H1 (cell line): ENCODE data around the gene LYPD4. TPM values are rescaled to one million over a fixed set of nuclear protein-coding genes. Genes with fewer than 3 reads are reported as not detected.

Experiments used
- CTCF ChIA-PET: fragments of 300-600 bp; sonication (Branson Sonifier 250); formaldehyde crosslinking; loops from one replicate; lab custom pipeline; 2021; ENCODE audit not compliant: partially characterized antibody; lab: Charles Lee
- POLR2A ChIA-PET: fragments of 300-600 bp; sonication (Branson Sonifier 250); formaldehyde crosslinking; loops from one replicate; lab custom pipeline; 2021; ENCODE audit warnings: inconsistent platforms; ENCODE audit not compliant: partially characterized antibody; lab: Charles Lee
- DNase-seq, 2 experiments: peaks; one replicate each; pipeline versions ENCODE4 v3.0.0 to v3.0.0-alpha.2; 2010 to 2022; ENCODE audit warnings: low spot score in 2 of 2, low read depth in 1 of 2, mixed read lengths in 1 of 2
- FAIRE-seq: peaks from 2 replicates; lab custom pipeline; 2011; peaks lifted over from hg19 to GRCh38; lab: Jason Lieb, UNC
- H2AFZ ChIP-seq: 2 replicates; pipeline ENCODE4 v1.8.1; 2012; ENCODE audit warnings: low read length, inconsistent platforms
- H2AK5ac ChIP-seq: 2 replicates; pipeline ENCODE4 v1.6.1; 2013; ENCODE audit warnings: low read depth, low read length
- H2BK120ac ChIP-seq: replicated peaks from 2 replicates; pipeline ENCODE3; 2013; ENCODE audit warnings: low read depth, low read length, inconsistent platforms
- H2BK12ac ChIP-seq: 2 replicates; pipeline ENCODE4 v1.6.1; 2013; ENCODE audit warnings: low read depth, low read length
- H2BK15ac ChIP-seq: 2 replicates; pipeline ENCODE4 v1.6.1; 2013; ENCODE audit warnings: low read length
- H2BK20ac ChIP-seq: 2 replicates; pipeline ENCODE4 v1.6.1; 2013; ENCODE audit warnings: low read length
- H2BK5ac ChIP-seq: 2 replicates; pipeline ENCODE4 v1.6.1; 2013; ENCODE audit warnings: low read depth, low read length
- H3K14ac ChIP-seq: 2 replicates; pipeline ENCODE4 v1.6.1; 2013; ENCODE audit warnings: inconsistent platforms; ENCODE audit not compliant: insufficient read length
- H3K18ac ChIP-seq: 2 replicates; pipeline ENCODE4 v1.6.1; 2013; ENCODE audit warnings: low read length; ENCODE audit errors: extremely low read depth
- H3K23ac ChIP-seq: 2 replicates; pipeline ENCODE4 v1.6.1; 2013; ENCODE audit warnings: inconsistent platforms; ENCODE audit not compliant: insufficient read length
- H3K23me2 ChIP-seq: 2 replicates; pipeline ENCODE4 v1.6.1; 2013; ENCODE audit warnings: low read depth, low read length
- H3K27ac ChIP-seq: 2 replicates; pipeline ENCODE4 v1.6.1; 2011; ENCODE audit warnings: low read depth, low read length, inconsistent platforms
- H3K27me3 ChIP-seq, 4 experiments: replicated peaks in 1 of 4; 1 replicate in 1 of 4; 2 replicates in 3 of 4; pipeline versions ENCODE4 v1.6.1 to v1.8.1; 2011 to 2013; ENCODE audit warnings: low read length in 3 of 4, mild to moderate bottlenecking in 3 of 4, inconsistent platforms in 2 of 4, mixed read lengths in 2 of 4, moderate library complexity in 1 of 4; ENCODE audit not compliant: control insufficient read depth in 3 of 4, insufficient read depth in 3 of 4; ENCODE audit errors: extremely low read depth in 1 of 4
- H3K36me3 ChIP-seq, 4 experiments: 2 replicates each; pipeline versions ENCODE4 v1.6.1 to v1.8.1; 2011 to 2013; ENCODE audit warnings: mild to moderate bottlenecking in 4 of 4, low read length in 3 of 4, moderate library complexity in 2 of 4, control low read depth in 1 of 4, inconsistent platforms in 1 of 4; ENCODE audit not compliant: insufficient read depth in 4 of 4, control insufficient read depth in 2 of 4
- H3K4ac ChIP-seq: replicated peaks from 2 replicates; pipeline ENCODE3; 2013; ENCODE audit warnings: low read length, low read depth, mixed read lengths, inconsistent platforms; ENCODE audit not compliant: insufficient read length
- H3K4me1 ChIP-seq, 4 experiments: replicated peaks in 1 of 4; 1 replicate in 1 of 4; 2 replicates in 3 of 4; pipeline versions ENCODE4 v1.6.1 to v1.8.1; 2011 to 2013; ENCODE audit warnings: low read length in 3 of 4, inconsistent platforms in 2 of 4, mixed read lengths in 1 of 4; ENCODE audit not compliant: insufficient read depth in 4 of 4, control insufficient read depth in 3 of 4
- H3K4me2 ChIP-seq, 2 experiments: 2 replicates each; pipeline versions ENCODE4 v1.6.1 to v1.8.1; 2011 to 2013; ENCODE audit warnings: low read depth in 2 of 2, low read length in 2 of 2, control low read depth in 1 of 2, inconsistent platforms in 1 of 2, mild to moderate bottlenecking in 1 of 2; ENCODE audit not compliant: insufficient read depth in 1 of 2
- H3K4me3 ChIP-seq, 4 experiments: fragments of 200-600, 300-600 bp in 1 of 4; sonication (generic), shearing (Covaris generic), sonication (Bioruptor Twin) in 1 of 4; 2 replicates each; pipeline versions ENCODE4 v1.5.1 to v1.8.1; 2011 to 2016; ENCODE audit warnings: low read length in 4 of 4, low read depth in 3 of 4, control low read depth in 2 of 4, inconsistent platforms in 2 of 4, mild to moderate bottlenecking in 2 of 4, mixed read lengths in 1 of 4, moderate library complexity in 1 of 4; ENCODE audit not compliant: insufficient read depth in 2 of 4; ENCODE audit errors: extremely low read depth in 1 of 4
- H3K56ac ChIP-seq: replicated peaks from 2 replicates; pipeline ENCODE3; 2013; ENCODE audit warnings: low read depth, mild to moderate bottlenecking, mixed read lengths, low read length, inconsistent platforms; ENCODE audit not compliant: insufficient read length
- H3K79me1 ChIP-seq: 2 replicates; pipeline ENCODE4 v1.6.1; 2013; ENCODE audit warnings: low read depth, low read length, control low read depth
- H3K79me2 ChIP-seq, 2 experiments: 2 replicates each; pipeline versions ENCODE4 v1.6.1 to v1.8.1; 2012 to 2013; ENCODE audit warnings: low read length in 2 of 2, mild to moderate bottlenecking in 2 of 2, inconsistent platforms in 1 of 2; ENCODE audit not compliant: insufficient read depth in 2 of 2, control insufficient read depth in 1 of 2
- H3K9ac ChIP-seq, 4 experiments: replicated peaks in 1 of 4; 1 replicate in 1 of 4; 2 replicates in 3 of 4; pipeline versions ENCODE4 v1.6.1 to v1.8.1; 2011 to 2013; ENCODE audit warnings: low read depth in 3 of 4, low read length in 3 of 4, control low read depth in 2 of 4, mild to moderate bottlenecking in 2 of 4, moderate library complexity in 2 of 4, inconsistent platforms in 1 of 4; ENCODE audit errors: extremely low read depth in 1 of 4
- H3K9me3 ChIP-seq, 2 experiments: 2 replicates each; pipeline versions ENCODE4 v1.6.1 to v1.8.1; 2012 to 2013; ENCODE audit warnings: mild to moderate bottlenecking in 2 of 2, moderate library complexity in 2 of 2, control low read depth in 1 of 2, inconsistent platforms in 1 of 2, low read depth in 1 of 2, low read length in 1 of 2, mixed read lengths in 1 of 2; ENCODE audit not compliant: insufficient read depth in 2 of 2
- H4K20me1 ChIP-seq, 2 experiments: replicated peaks in 1 of 2; 2 replicates each; pipeline versions ENCODE3 to v1.8.1; 2011 to 2013; ENCODE audit warnings: inconsistent platforms in 2 of 2, low read length in 2 of 2, mild to moderate bottlenecking in 1 of 2; ENCODE audit not compliant: insufficient read depth in 2 of 2, control insufficient read depth in 1 of 2
- H4K5ac ChIP-seq: 2 replicates; pipeline ENCODE4 v1.6.1; 2013; ENCODE audit warnings: low read length, low read depth, mixed read lengths, inconsistent platforms; ENCODE audit not compliant: insufficient read length
- H4K8ac ChIP-seq: 2 replicates; pipeline ENCODE4 v1.8.0; 2013; ENCODE audit warnings: mild to moderate bottlenecking, moderate library complexity, low read length, inconsistent platforms; ENCODE audit not compliant: insufficient read depth; ENCODE audit errors: extremely low read depth
- H4K91ac ChIP-seq: replicated peaks from 2 replicates; pipeline ENCODE3; 2013; ENCODE audit warnings: low read length, mixed read lengths, inconsistent platforms; ENCODE audit not compliant: insufficient read length
- BCL11A ChIP-seq, 2 experiments: IDR thresholded peaks; one replicate each; pipeline ENCODE4 v1.6.1; 2011; ENCODE audit warnings: low read depth in 2 of 2, low read length in 2 of 2, mild to moderate bottlenecking in 2 of 2
- CHD1 ChIP-seq: IDR thresholded peaks from 2 replicates; pipeline ENCODE4 v1.6.1; 2012; ENCODE audit warnings: low read depth, low read length, improper control_type of control experiment
- CTCF ChIP-seq, 3 experiments: IDR thresholded peaks; 1 replicate in 2 of 3; 2 replicates in 1 of 3; pipeline versions ENCODE4 v1.5.1 to v1.6.1; 2011; ENCODE audit warnings: low read length in 3 of 3, mild to moderate bottlenecking in 3 of 3, inconsistent platforms in 2 of 3, low read depth in 1 of 3, moderate library complexity in 1 of 3; ENCODE audit not compliant: insufficient read depth in 1 of 3; ENCODE audit errors: control extremely low read depth in 1 of 3
- EP300 ChIP-seq, 2 experiments: IDR thresholded peaks; 1 replicate in 1 of 2; 2 replicates in 1 of 2; pipeline ENCODE4 v1.6.1; 2011 to 2012; ENCODE audit warnings: low read depth in 2 of 2, low read length in 2 of 2, mild to moderate bottlenecking in 2 of 2, borderline replicate concordance in 1 of 2, inconsistent platforms in 1 of 2, moderate library complexity in 1 of 2
- FOSL1 ChIP-seq: IDR thresholded peaks from 2 replicates; pipeline ENCODE4 v1.6.1; 2011; ENCODE audit warnings: mild to moderate bottlenecking, low read depth, low read length, moderate library complexity; ENCODE audit not compliant: insufficient read depth
- POLR2AphosphoS5 ChIP-seq: IDR thresholded peaks from 2 replicates; pipeline ENCODE4 v1.6.1; 2011; ENCODE audit warnings: low read depth, low read length
- SAP30 ChIP-seq: fragments of 300-600 bp; sonication (generic); IDR thresholded peaks from 2 replicates; pipeline ENCODE4 v1.7.1; 2012; ENCODE audit warnings: low read length, moderate library complexity, mild to moderate bottlenecking, inconsistent platforms; ENCODE audit not compliant: insufficient read depth, insufficient replicate concordance
- TAF7 ChIP-seq: optimal IDR thresholded peaks from 2 replicates; pipeline ENCODE3; 2011; ENCODE audit warnings: low read depth, mild to moderate bottlenecking, inconsistent platforms, low read length, moderate library complexity, borderline replicate concordance
- USF2 ChIP-seq: IDR thresholded peaks from 2 replicates; pipeline ENCODE4 v1.6.1; 2011; ENCODE audit warnings: low read length, improper control_type of control experiment
- WGBS, 2 experiments: shearing (Covaris generic) in 1 of 2; methylation state at CpG; one replicate each; pipeline versions ENCODE4 v1.1.6 to v1.1.7; 2013 to 2015; ENCODE audit warnings: low lambda C conversion rate in 2 of 2, mixed read lengths in 2 of 2, inconsistent platforms in 1 of 2, low coverage in 1 of 2, missing lambda C conversion rate in 1 of 2; ENCODE audit not compliant: insufficient replicate concordance in 2 of 2, insufficient coverage in 1 of 2, insufficient read length in 1 of 2; ENCODE audit errors: extremely low coverage in 1 of 2, missing lambda C conversion rate in 1 of 2; 5-methylcytosine and 5-hydroxymethylcytosine counted together
- polyA plus RNA-seq, 7 experiments: library from polyadenylated mRNA; depleted of rRNA in 3 of 7; stranded (reverse) in 5 of 7; unstranded in 2 of 7; fragments of >200 nt in 5 of 7; fragments of 200-250 nt in 2 of 7; gene quantifications; 1 replicate in 5 of 7; 2 replicates in 1 of 7; 4 replicates in 1 of 7; pipeline versions ENCODE4 v1.2.1 to v1.2.3, GENCODE V29; 2011 to 2013; ENCODE audit warnings: missing spikeins in 2 of 7, mixed read lengths in 2 of 7
- total RNA-seq: library from RNA; stranded (reverse); fragmentation: NEBNext Ultra II Directional; extraction: Animal tissue kit (Norgen Biotek cat#: 25700); gene quantifications from 2 replicates; pipeline ENCODE4 v1.2.1, GENCODE V29; 2021

The LYPD4 gene
- total and polyA plus RNA-seq, 2 of the 8 experiments (the other 6 are each of a cell fraction or from before 2014, with no cell fraction given): 0.06 TPM; not detected in 1

GRCh38 chr19:41850381-41850780 is 5.9 kb upstream of the LYPD4 start:
- no peak overlapping the region for H4K91ac ChIP-seq
- H3K4me3 ChIP-seq: no peak overlapping the region
- no peak overlapping the region for H3K56ac ChIP-seq
- no peak overlapping the region for H3K4ac ChIP-seq
- H3K4me1 ChIP-seq: no peaks in the 10 kb centered on the region; a peak in 1 of 7 replicates
- DNase-seq: no peak
- H3K9ac ChIP-seq: no peak overlapping the region
- no peak overlapping the region for H2BK15ac ChIP-seq
- no peak overlapping the region for H4K5ac ChIP-seq
- no peak overlapping the region for H2AK5ac ChIP-seq
- no peaks in the 10 kb centered on the region for H4K20me1 ChIP-seq
- H4K8ac ChIP-seq: no peak overlapping the region
- H2BK5ac ChIP-seq: no peak overlapping the region
- no peak overlapping the region for H2AFZ ChIP-seq
- H3K18ac ChIP-seq: no peak overlapping the region
- no peak overlapping the region for H3K14ac ChIP-seq
- H3K4me2 ChIP-seq: no peak overlapping the region
- no peak for FAIRE-seq
- no peaks in the 10 kb centered on the region for H3K79me1 ChIP-seq
- WGBS, 2 experiments: 86% methylated on average over 5 of the region's 5 CpGs; no CpG with 5 or more reads in 1 of the 2 experiments
- no peak overlapping the region for H3K23ac ChIP-seq
- ChIA-PET CTCF (interaction anchor here (1.4 to 6.3 kb wide), 3 partner anchors 9 to 58 kb away, joined by 6 to 31 read pairs (median 6); partner anchors contain the start of gene RPS19), POLR2A (interaction anchor here (0.6 to 4.1 kb wide), 5 partner anchors 10 to 411 kb away, joined by 3 to 31 read pairs (median 4); partner anchors contain the start of genes DMAC2 and RPS19)
- H3K27me3 ChIP-seq: no peaks in the 10 kb centered on the region
- H3K9me3 ChIP-seq: peaks cover 0 to 11% of the 10 kb centered on the region in 2 experiments; a peak in 2 of 4 replicates
- H2BK12ac ChIP-seq: no peak overlapping the region
- no peaks in the 10 kb centered on the region for H3K23me2 ChIP-seq
- no peak overlapping the region for H2BK20ac ChIP-seq
- H2BK120ac ChIP-seq: no peak overlapping the region
- H3K36me3 ChIP-seq: no peaks in the 10 kb centered on the region
- H3K79me2 ChIP-seq: no peaks in the 10 kb centered on the region
- no peak overlapping the region for H3K27ac ChIP-seq
- TF ChIP-seq POLR2AphosphoS5 (no peak), TAF7 (no peak), SAP30 (no peak), USF2 (no peak), BCL11A (IDR thresholded peaks at IDR 0.05; ENCODE audit: low read depth in 2 of 2, low read length in 2 of 2) (no peak), FOSL1 (no peak), CTCF (IDR thresholded peaks at IDR 0.05; ENCODE audit: control extremely low read depth in 1 of 3, insufficient read depth in 1 of 3, low read depth in 1 of 3, low read length in 3 of 3) (no peak), EP300 (IDR thresholded peaks at IDR 0.05; ENCODE audit: borderline replicate concordance in 1 of 2, low read depth in 2 of 2, low read length in 2 of 2) (no peak), CHD1 (no peak)
